Liver (tissue), 9 donors: ENCODE results near the gene GSTO2. TPM values are rescaled to one million over a fixed set of nuclear protein-coding genes. Genes with fewer than 3 reads are reported as not detected.

ENCODE experiments used
- DNase-seq: peaks from one replicate; pipeline ENCODE4 v3.0.0-alpha.2; 2017; ENCODE audit warnings: low spot score
- H3K27ac ChIP-seq, 2 donors: one replicate each; pipeline ENCODE4 v1.7.0; 2013; ENCODE audit warnings: inconsistent platforms in 2 of 2, low read length in 2 of 2, control low read depth in 1 of 2, low read depth in 1 of 2, mild to moderate bottlenecking in 1 of 2
- H3K27me3 ChIP-seq, 4 donors: one replicate each; pipeline versions ENCODE4 v1.6.1 to v1.7.0; 2013; ENCODE audit warnings: low read length in 3 of 4, inconsistent platforms in 1 of 4, mild to moderate bottlenecking in 1 of 4, moderate library complexity in 1 of 4; ENCODE audit not compliant: control insufficient read depth in 4 of 4, insufficient read depth in 4 of 4
- H3K36me3 ChIP-seq, 4 donors: one replicate each; pipeline versions ENCODE4 v1.6.1 to v1.7.0; 2013; ENCODE audit warnings: low read length in 3 of 4, mild to moderate bottlenecking in 3 of 4, low read depth in 1 of 4, moderate library complexity in 1 of 4; ENCODE audit not compliant: control insufficient read depth in 4 of 4, insufficient read depth in 3 of 4
- H3K4me1 ChIP-seq, 4 donors: one replicate each; pipeline versions ENCODE4 v1.6.1 to v1.7.0; 2013; ENCODE audit warnings: low read length in 3 of 4, mild to moderate bottlenecking in 3 of 4, moderate library complexity in 1 of 4; ENCODE audit not compliant: control insufficient read depth in 4 of 4, insufficient read depth in 4 of 4
- H3K4me3 ChIP-seq, 3 donors: one replicate each; pipeline versions ENCODE4 v1.6.1 to v1.7.0; 2013; ENCODE audit warnings: low read length in 3 of 3, control low read depth in 1 of 3, low read depth in 1 of 3, mild to moderate bottlenecking in 1 of 3
- H3K9ac ChIP-seq, 2 donors: one replicate each; pipeline ENCODE4 v1.7.0; 2013; ENCODE audit warnings: low read length in 2 of 2, mild to moderate bottlenecking in 2 of 2, moderate library complexity in 2 of 2, control low read depth in 1 of 2, low read depth in 1 of 2
- H3K9me3 ChIP-seq, 4 donors: one replicate each; pipeline versions ENCODE4 v1.6.1 to v1.7.0; 2013; ENCODE audit warnings: low read length in 3 of 4; ENCODE audit not compliant: control insufficient read depth in 4 of 4
- EGR1 ChIP-seq, 2 donors: IDR thresholded peaks; 2 replicates each; pipeline ENCODE4 v1.6.1; 2016 to 2018; ENCODE audit warnings: antibody characterized with exemption in 2 of 2, low read depth in 2 of 2
- FOXA1 ChIP-seq: IDR thresholded peaks from 2 replicates; pipeline ENCODE4 v1.6.1; 2016; ENCODE audit warnings: antibody characterized with exemption
- FOXA2 ChIP-seq: IDR thresholded peaks from 2 replicates; pipeline ENCODE4 v1.6.1; 2016; ENCODE audit warnings: antibody characterized with exemption
- GABPA ChIP-seq, 2 donors: IDR thresholded peaks in 1 of 2; conservative IDR thresholded peaks in 1 of 2; 2 replicates each; pipeline ENCODE4 v1.6.1; 2016; ENCODE audit warnings: antibody characterized with exemption in 2 of 2, mild to moderate bottlenecking in 1 of 2, moderate library complexity in 1 of 2
- HNF4A ChIP-seq, 2 donors: conservative IDR thresholded peaks; 2 replicates each; pipeline ENCODE4 v1.6.1; 2016; ENCODE audit warnings: antibody characterized with exemption in 2 of 2, mild to moderate bottlenecking in 2 of 2
- HNF4G ChIP-seq: IDR thresholded peaks from 2 replicates; pipeline ENCODE4 v1.6.1; 2016; ENCODE audit warnings: antibody characterized with exemption
- JUND ChIP-seq, 2 donors: IDR thresholded peaks; 2 replicates each; pipeline ENCODE4 v1.6.1; 2016; ENCODE audit warnings: antibody characterized with exemption in 2 of 2
- MAX ChIP-seq: IDR thresholded peaks from 2 replicates; pipeline ENCODE4 v1.6.1; 2016; ENCODE audit warnings: antibody characterized with exemption
- NR2F2 ChIP-seq: IDR thresholded peaks from 2 replicates; pipeline ENCODE4 v1.6.1; 2016; ENCODE audit warnings: antibody characterized with exemption
- RAD21 ChIP-seq, 2 donors: IDR thresholded peaks; 2 replicates each; pipeline ENCODE4 v1.6.1; 2016; ENCODE audit warnings: antibody characterized with exemption in 2 of 2, mild to moderate bottlenecking in 2 of 2
- RXRA ChIP-seq, 2 donors: IDR thresholded peaks; 2 replicates each; pipeline ENCODE4 v1.6.1; 2017 to 2018; ENCODE audit warnings: antibody characterized with exemption in 2 of 2, mild to moderate bottlenecking in 1 of 2
- SP1 ChIP-seq: IDR thresholded peaks from 2 replicates; pipeline ENCODE4 v1.6.1; 2018; ENCODE audit warnings: antibody characterized with exemption, mild to moderate bottlenecking
- TAF1 ChIP-seq: conservative IDR thresholded peaks from 2 replicates; pipeline ENCODE4 v1.6.1; 2016; ENCODE audit warnings: antibody characterized with exemption, mild to moderate bottlenecking
- YY1 ChIP-seq: IDR thresholded peaks from 2 replicates; pipeline ENCODE4 v1.6.1; 2016; ENCODE audit warnings: antibody characterized with exemption, mild to moderate bottlenecking
- WGBS: extraction: QIAGEN DNeasy Blood & Tissue Kit; methylation state at CpG from one replicate; pipeline ENCODE4 v1.1.7; 2013; 5-methylcytosine and 5-hydroxymethylcytosine counted together
- polyA plus RNA-seq, 2 donors: library from polyadenylated mRNA; stranded (reverse) in 1 of 2; unstranded in 1 of 2; fragments of 200-250 nt in 1 of 2; fragments of >200 nt in 1 of 2; fragmentation: Nextera tagmentation in 1 of 2; extraction: Ambion mirVana in 1 of 2; gene quantifications; one replicate each; pipeline versions ENCODE4 v1.2.1 to v1.2.3, GENCODE V29; 2013 to 2015
- total RNA-seq, 2 donors: library from RNA; depleted of rRNA; stranded (reverse); fragments of >200 nt; gene quantifications; one replicate each; pipeline ENCODE4 v1.2.3, GENCODE V29; 2014
- TF ChIP-seq, protein P1 (sequence below): fragments of 150-350 bp; IDR thresholded peaks from 2 replicates; pipeline ENCODE4 v1.5.1; 2017; ENCODE audit warnings: improper control_type of control experiment, low read depth, low read length; ENCODE audit not compliant: missing input control
- TF ChIP-seq, protein P2 (sequence below): IDR thresholded peaks from 2 replicates; pipeline ENCODE4 v1.6.1; 2016; ENCODE audit warnings: antibody characterized with exemption
- TF ChIP-seq, protein P3 (sequence below): IDR thresholded peaks from 2 replicates; pipeline ENCODE4 v1.6.1; 2016; ENCODE audit warnings: antibody characterized with exemption
- TF ChIP-seq, protein P4 (sequence below): IDR thresholded peaks from 2 replicates; pipeline ENCODE4 v1.6.1; 2016; ENCODE audit warnings: antibody characterized with exemption, mild to moderate bottlenecking
- donor health status: healthy.
- donor health status: healthy.
- donor health status: healthy.
- donor health status: healthy.
- donor health status: healthy.

Gene GSTO2
- total and polyA plus RNA-seq, 4 donors = 1.0 to 4.6 (median 1.7) TPM

DNA sequence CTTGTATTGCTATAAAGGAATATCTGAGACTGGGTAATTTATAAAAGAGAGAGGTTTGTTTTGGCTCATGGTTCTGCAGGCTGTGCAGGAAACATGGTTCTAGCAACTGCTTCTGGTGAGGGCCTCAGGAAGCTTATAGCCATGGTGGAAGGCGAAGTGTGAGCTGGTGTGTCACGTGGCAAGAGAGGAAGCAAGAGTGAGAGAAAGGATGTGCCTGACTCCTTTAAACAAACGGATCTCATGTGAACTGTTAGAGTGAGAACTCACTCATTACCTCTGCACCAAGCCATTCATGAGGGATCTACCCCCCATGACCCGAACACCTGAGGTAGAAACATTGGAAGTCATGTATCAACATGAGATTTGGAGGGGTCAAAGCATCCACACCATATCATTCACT, 77.0 kb downstream of the GSTO2 start:
- Histone ChIP-seq H3K9me3 (no peaks in the 10 kb centered on the region), H3K4me1 (peaks cover 0 to 13% (median 11%) of the 10 kb centered on the region in 4 donors), H3K36me3 (no peaks in the 10 kb centered on the region), H3K4me3 (no peak overlapping the region), H3K27ac (no peak overlapping the region), H3K9ac (no peak overlapping the region), H3K27me3 (no peaks in the 10 kb centered on the region)
- 75% methylated on average over 4 of the region's 4 CpGs for WGBS
- TF ChIP-seq, protein P1, sequence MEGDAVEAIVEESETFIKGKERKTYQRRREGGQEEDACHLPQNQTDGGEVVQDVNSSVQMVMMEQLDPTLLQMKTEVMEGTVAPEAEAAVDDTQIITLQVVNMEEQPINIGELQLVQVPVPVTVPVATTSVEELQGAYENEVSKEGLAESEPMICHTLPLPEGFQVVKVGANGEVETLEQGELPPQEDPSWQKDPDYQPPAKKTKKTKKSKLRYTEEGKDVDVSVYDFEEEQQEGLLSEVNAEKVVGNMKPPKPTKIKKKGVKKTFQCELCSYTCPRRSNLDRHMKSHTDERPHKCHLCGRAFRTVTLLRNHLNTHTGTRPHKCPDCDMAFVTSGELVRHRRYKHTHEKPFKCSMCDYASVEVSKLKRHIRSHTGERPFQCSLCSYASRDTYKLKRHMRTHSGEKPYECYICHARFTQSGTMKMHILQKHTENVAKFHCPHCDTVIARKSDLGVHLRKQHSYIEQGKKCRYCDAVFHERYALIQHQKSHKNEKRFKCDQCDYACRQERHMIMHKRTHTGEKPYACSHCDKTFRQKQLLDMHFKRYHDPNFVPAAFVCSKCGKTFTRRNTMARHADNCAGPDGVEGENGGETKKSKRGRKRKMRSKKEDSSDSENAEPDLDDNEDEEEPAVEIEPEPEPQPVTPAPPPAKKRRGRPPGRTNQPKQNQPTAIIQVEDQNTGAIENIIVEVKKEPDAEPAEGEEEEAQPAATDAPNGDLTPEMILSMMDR = no peak
- TF ChIP-seq FOXA2 (no peak), HNF4A (conservative IDR thresholded peaks at IDR 0.05) (no peak), HNF4G (no peak), TAF1 (no peak), GABPA (IDR thresholded peaks at IDR 0.05 in 1 of 2, conservative IDR thresholded peaks at IDR 0.05 in 1 of 2) (no peak), SP1 (no peak), EGR1 (IDR thresholded peaks at IDR 0.05; ENCODE audit: low read depth in 2 of 2) (no peak)
- DNase-seq = no peak

DNA sequence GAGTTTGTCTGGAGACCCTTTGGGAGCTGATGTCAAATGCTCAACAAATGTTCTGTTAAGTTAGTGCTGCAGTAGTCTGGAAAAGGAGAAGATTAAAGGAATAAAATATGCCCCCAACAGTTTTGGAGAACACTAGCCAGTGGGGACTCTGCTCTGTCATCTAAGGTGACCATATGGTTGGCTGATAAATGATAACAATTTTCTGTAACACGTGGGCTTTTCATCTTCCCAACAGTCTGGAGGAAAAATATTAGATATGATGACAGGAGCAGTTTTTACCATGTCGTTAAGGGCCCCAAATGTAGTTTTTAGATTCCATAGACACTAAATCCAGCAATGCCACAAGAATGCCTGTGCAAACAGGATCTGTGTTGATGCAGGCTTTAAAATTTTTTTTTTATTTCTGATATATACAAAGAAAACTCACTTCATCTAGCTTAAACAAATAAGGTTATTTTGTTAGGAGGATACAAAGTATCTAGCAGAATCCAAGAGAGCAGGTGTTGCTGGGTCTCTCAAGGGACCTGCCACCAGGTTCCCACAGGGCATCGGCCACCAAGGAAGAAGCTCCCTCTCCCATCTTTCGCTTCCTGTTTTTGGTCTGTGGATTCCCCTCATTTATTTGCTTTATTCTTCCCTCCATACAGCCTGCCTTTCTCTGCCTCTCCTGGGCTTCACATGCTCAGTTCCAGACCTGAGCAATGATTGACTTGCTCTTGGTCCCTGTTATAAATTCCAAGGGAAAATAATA, 78.5 kb downstream of the GSTO2 start:
- Histone ChIP-seq H3K9me3 (no peaks in the 10 kb centered on the region), H3K4me3 (no peak overlapping the region), H3K36me3 (no peaks in the 10 kb centered on the region), H3K27ac (no peak overlapping the region), H3K4me1 (peaks cover 0 to 16% (median 11%) of the 10 kb centered on the region in 4 donors), H3K27me3 (no peaks in the 10 kb centered on the region), H3K9ac (no peak overlapping the region)
- no peak for DNase-seq
- WGBS = 77% methylated on average over 4 of the region's 4 CpGs
- no peak for TF ChIP-seq MAX
- no peak for TF ChIP-seq FOXA2
- TF ChIP-seq GABPA (IDR thresholded peaks at IDR 0.05 in 1 of 2, conservative IDR thresholded peaks at IDR 0.05 in 1 of 2) = no peak
- no peak for TF ChIP-seq RAD21 (IDR thresholded peaks at IDR 0.05)
- no peak for TF ChIP-seq EGR1 (IDR thresholded peaks at IDR 0.05; ENCODE audit: low read depth in 2 of 2)
- TF ChIP-seq JUND (IDR thresholded peaks at IDR 0.05) = no peak
- TF ChIP-seq, protein P2, sequence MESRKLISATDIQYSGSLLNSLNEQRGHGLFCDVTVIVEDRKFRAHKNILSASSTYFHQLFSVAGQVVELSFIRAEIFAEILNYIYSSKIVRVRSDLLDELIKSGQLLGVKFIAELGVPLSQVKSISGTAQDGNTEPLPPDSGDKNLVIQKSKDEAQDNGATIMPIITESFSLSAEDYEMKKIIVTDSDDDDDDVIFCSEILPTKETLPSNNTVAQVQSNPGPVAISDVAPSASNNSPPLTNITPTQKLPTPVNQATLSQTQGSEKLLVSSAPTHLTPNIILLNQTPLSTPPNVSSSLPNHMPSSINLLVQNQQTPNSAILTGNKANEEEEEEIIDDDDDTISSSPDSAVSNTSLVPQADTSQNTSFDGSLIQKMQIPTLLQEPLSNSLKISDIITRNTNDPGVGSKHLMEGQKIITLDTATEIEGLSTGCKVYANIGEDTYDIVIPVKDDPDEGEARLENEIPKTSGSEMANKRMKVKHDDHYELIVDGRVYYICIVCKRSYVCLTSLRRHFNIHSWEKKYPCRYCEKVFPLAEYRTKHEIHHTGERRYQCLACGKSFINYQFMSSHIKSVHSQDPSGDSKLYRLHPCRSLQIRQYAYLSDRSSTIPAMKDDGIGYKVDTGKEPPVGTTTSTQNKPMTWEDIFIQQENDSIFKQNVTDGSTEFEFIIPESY = no peak
- no peak for TF ChIP-seq NR2F2
- TF ChIP-seq TAF1 = no peak
- TF ChIP-seq YY1 = no peak
- no peak for TF ChIP-seq RXRA (IDR thresholded peaks at IDR 0.05)
- no peak for TF ChIP-seq FOXA1
- no peak for TF ChIP-seq SP1
- TF ChIP-seq, protein P3, sequence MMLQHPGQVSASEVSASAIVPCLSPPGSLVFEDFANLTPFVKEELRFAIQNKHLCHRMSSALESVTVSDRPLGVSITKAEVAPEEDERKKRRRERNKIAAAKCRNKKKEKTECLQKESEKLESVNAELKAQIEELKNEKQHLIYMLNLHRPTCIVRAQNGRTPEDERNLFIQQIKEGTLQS = no peak
- no peak for TF ChIP-seq HNF4A (conservative IDR thresholded peaks at IDR 0.05)
- TF ChIP-seq, protein P4, sequence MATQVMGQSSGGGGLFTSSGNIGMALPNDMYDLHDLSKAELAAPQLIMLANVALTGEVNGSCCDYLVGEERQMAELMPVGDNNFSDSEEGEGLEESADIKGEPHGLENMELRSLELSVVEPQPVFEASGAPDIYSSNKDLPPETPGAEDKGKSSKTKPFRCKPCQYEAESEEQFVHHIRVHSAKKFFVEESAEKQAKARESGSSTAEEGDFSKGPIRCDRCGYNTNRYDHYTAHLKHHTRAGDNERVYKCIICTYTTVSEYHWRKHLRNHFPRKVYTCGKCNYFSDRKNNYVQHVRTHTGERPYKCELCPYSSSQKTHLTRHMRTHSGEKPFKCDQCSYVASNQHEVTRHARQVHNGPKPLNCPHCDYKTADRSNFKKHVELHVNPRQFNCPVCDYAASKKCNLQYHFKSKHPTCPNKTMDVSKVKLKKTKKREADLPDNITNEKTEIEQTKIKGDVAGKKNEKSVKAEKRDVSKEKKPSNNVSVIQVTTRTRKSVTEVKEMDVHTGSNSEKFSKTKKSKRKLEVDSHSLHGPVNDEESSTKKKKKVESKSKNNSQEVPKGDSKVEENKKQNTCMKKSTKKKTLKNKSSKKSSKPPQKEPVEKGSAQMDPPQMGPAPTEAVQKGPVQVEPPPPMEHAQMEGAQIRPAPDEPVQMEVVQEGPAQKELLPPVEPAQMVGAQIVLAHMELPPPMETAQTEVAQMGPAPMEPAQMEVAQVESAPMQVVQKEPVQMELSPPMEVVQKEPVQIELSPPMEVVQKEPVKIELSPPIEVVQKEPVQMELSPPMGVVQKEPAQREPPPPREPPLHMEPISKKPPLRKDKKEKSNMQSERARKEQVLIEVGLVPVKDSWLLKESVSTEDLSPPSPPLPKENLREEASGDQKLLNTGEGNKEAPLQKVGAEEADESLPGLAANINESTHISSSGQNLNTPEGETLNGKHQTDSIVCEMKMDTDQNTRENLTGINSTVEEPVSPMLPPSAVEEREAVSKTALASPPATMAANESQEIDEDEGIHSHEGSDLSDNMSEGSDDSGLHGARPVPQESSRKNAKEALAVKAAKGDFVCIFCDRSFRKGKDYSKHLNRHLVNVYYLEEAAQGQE = no peak
- TF ChIP-seq, protein P1 = no peak
- TF ChIP-seq HNF4G = no peak
